Stimulated activated CD4-positive, alpha-beta T cell treated with anti-CD3 and anti-CD28 coated beads, Interleukin-1b, Interleukin-23, amount 100 ng/mL, for 4 hours (primary cell): Measurements from ENCODE around the gene SLC49A4.

Experiments used
- DNase-seq, 2 donors: peaks; one replicate each; pipeline ENCODE4 v3.0.0-alpha.2; 2020; ENCODE audit warnings: low read depth in 2 of 2

The SLC49A4 gene

DNA sequence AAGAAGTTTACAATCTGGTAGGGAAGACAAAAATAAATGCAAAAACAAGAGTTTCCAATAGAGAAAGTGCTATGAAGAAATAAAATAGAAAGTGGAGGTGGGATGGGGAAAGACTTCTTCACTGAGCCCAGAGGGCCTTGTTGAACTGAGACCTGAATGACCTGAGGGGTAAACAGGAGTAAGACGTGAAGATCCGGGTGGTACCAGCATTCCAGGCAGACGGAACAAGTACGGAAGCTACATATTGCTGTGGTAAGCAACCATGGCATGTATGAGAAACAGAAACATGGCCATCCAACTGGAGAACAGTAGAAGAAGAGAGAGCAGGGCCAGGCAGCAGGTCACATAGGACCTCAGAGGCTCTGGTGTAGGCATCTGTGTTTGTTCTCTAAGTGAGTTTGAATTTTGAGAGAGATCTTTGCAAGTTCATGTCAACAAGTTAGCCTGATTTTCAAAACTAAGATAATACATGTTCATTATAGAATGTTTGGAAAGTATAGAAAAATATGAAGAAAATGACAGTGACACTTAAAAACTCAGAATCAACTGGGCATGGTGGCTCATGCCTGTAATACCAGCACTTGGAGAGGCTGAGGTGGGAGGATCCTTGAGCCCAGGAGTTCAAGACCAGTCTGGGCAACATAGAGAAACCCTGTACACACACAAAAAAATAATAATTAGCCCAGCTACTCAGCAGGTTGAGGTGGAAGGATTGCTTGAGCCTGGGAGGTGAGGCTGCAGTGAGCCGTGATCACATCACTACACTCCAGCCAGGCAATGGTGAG, 64.3 kb downstream of the SLC49A4 start:
- no peak for DNase-seq

DNA sequence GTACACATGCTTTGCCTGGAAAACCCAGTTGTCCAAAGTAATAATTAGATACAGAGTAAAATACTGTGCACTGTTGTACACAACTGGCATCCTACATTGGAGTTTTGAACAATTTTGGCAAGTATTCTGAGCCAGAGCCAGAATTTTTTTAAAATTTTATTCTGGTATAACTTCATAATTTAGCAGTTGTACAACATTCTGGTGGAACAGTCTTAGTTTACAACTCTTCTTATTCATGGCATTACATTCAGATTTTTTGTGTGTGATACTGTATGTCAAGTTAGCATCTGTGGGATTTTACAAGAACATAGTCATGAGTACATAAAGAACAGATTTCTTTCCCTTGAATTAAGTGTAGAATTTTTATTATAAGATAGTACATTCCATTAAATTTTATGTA, 67.5 kb downstream of the SLC49A4 start:
- DNase-seq = no peak

DNA sequence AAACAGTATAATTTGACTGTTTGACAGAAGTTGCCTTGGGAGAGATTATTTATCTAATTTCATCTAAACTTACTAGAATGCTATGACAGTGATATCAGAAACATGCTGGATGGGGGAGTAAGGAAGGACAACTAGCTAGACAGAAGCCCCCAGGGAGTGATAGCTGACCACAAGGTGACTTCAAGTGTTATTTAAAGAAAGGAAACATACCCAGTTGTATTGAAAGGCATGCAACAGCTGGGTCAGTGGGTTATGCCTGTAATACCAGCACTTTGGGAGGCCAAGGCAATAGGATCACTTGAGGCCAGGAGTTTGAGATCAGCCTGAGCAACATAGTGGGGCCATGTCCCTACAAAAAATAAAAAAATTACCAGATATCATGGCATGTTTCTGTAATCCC, 69.6 kb downstream of the SLC49A4 start:
- no peak for DNase-seq

DNA sequence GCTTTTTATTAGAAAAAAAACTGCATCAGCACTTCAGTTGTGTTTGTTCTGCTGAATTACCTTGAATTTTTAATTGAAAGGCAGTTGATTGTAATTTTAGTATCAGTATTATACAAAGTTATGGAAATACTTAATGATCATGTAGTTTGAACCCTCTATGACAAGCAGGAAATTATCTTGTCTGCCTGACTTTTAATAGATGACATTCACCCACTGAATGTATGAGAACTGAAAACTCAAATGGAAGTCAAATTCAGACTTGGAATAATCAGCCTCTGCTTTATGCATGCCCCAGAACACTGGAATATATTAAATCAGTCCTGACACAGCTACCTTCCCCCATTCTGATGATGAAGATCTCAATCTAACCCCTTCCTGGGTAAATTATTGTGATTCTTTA, 73.5 kb downstream of the SLC49A4 start:
- DNase-seq = no peak

DNA sequence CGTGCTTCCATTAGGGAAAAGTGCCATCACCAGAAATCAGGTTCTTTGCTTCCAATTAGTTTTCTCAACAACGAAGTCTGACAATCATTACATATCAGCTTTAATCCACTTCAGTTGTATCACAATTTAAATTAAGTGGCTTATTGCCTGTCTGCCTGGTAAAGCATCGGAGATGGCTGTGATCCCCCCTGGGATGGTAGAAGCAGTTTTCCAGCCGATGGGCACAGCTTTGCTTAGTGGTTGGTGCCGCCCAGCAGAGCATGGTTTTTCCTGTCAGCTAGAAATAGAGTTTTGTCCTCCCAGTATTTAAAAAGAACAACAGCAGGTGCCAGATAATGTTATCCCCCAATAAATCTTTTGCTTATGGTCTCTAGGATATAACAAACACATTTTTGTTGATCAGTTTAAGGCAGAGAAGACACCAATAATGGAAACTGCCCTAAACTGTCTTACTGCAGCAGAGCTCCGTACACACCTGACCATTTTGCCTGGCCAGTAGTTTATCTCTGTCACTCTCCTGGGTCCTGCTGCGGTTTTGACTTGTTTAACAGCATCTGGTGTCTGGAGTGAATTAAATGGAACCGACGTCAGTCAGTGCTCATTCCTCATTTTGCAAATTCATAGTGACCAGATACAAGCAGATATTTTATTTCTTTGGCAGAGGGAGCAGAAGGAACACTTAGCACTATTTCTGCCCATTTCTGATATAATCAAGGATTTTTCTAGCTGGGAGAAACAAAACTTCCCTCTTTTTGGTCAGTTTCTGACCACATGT, 79.1 kb downstream of the SLC49A4 start:
- no peak for DNase-seq

DNA sequence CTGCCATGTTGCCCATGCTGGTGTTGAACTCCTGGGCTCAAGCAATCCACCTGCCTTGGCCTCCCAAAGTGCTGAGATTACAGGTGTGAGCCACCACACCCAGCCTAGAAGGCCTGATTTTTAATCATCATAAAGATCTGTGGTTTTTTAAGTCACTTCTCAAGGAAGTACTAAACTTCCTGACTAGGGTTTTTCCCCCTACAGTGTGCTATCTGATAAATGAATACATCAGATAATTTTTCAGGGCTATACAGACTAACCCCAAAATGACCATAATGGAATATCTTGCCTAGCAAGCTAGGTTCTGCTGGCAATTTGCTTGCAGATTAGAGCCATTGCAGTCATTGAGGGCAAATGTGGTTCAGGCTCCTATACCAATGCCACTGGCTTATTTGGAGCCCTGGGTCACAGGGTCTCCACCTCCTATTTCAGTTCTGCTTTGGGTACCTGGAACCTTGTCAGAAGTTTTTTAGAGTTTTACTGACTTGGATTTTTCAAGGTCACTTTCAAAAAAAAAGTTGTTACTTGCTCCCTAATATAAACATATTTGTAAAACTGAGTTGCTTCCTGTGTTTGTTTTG, 80.8 kb downstream of the SLC49A4 start:
- DNase-seq = no peak

DNA sequence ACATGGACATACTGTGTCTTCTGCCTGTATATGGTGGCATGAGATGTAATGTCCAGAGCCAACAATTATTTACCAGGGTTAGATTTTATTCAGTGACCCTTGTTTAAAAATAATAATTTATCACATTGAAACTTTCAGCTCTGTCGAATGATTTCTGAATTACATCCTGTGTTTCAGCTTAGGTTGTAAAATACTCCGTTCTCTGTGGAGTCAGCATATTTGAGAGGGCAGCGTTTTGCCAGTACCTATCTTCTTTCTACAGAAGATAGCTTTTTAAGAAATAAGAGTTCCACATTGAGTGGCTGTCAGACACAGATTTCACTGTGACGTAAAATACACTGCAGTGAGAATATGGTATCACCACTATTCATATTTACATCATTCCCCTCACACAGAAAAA, 85.3 kb downstream of the SLC49A4 start:
- DNase-seq = no peak

DNA sequence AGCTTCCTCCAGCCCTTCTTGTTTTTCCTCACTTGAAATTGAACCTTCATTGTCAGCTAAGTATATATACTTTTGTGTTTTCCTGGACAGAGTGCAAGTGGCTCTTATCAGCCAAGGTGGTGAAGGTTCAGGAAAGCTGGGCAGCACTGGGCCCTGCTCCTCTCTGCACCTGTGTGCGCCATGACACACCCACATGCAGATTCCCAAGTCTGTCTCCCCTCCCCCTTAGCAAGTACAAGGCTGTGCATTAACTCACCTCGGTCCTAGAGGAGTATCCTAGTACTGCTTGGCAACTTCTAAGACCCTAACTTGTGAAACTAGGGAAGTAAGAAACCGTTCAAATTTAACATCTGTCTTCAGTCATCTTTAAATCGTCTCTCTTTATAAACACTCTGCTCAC, 85.8 kb downstream of the SLC49A4 start:
- DNase-seq = no peak

DNA sequence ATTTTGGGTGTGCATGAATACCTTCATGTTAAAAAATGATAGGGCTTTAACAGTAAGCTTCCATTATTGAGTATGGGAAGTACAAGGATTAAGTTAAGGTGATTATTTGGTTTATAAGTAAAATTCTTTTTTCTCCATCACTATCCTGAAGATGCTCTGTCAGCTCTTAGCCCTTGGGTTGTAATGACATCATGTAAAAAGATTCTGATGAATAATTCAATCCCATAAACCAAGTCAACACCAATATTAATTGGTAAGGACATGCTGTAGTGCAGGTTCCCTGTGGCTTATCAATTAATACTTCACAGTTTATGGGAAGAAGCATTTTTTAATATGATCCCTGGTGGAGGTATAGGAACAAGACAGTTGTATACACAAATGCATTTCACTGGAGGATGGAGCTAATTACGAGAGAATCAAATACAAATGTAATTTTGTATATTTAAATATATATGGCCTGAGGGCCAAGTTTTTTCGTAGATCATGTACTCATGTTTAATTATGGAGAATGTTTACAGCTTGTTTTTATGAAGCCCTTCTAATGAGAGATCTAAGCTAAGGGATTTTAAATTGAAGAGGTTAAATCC, 87.6 kb downstream of the SLC49A4 start:
- DNase-seq = no peak

DNA sequence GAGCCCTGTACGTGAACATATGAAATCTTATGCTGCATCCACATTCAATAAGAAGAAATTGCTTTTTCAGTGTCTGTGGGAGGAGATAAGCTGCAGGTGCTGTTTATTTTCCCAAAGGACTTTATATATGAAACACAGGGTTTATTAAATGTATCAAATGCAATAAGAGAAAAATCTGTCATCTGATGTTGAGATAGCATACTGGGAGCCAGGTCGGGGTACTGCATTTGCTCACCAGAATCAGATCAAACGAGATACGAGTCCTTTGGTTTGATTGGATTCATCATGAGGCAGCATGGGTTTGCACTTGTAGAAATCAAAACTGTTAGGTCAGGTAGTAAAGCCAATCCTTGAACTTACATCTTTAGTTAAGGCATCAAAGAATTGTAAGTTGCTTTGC, 91.4 kb downstream of the SLC49A4 start:
- DNase-seq = no peak

DNA sequence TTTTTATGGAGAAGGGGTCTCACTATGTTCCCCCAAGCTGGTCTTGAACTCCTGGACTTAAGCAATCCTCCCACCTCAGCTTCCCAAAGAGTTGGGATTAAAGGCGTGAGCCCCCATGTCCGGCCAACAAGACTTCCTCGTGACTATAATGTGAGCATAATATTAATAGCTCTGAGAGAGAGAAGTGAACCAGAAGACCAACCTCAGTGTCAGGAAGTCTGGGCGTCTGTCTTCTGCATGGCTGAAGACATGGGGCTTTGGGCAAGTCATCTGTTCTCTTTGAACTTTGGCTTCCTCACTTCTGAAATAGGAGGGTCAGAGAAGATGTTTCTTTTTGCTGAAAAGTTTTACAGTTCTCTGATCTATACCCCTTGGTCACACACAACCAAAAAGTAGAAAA, 92.1 kb downstream of the SLC49A4 start:
- no peak for DNase-seq

DNA sequence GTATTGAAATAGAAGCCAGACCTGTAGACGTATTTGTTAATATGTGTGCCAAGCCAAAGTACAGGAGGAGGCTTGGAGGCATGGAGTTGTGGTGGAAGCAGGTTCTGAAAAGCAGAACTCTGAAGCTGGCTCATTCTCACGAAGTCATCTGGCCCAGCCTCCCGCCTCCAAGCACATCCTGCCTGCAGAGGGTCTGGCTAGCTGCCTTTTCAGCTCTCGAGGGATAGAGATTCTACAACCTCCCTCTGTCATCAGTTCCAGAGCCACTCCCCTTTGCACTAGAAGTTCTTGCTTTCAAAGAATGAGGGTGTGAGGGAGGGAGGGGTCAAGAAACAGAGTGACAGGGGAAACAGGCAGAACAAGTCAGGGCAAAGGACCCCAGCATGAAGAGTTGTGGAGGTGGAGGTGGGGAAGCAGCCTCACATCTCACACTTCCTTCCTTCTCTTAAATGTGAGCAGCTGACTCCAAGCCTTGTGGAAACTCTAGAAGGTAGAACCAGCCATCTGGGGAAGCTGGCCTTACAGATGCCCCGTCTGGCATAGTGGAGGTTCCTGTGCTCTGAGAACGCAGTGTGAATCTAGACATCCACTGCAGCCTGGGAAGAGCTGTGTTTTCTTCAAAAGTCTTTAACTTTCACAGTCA, 95.3 kb downstream of the SLC49A4 start:
- DNase-seq = no peak

DNA sequence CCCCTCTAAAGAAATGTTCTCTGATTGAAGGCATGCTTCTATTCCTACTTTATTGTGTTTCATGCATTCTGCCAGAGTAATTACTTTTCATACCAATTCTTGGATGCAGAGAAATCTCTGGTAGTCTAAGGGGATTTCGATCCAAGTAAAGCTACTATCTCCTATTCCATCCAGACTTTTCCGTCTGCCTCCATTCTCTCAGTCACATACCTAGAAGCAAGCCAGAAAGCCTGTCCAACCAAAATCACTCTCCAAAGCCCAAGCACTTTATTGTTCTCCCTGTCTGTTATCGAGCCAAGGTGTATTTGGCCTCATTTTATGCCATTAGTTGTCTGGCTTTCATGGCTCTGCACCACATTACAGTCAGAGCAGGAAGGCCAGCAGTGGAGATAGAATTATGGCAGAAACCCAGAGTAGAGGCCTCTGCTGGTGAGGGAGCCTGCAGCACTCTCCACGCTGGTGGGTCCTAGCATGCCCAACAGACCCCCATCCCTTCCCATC, 95.9 kb downstream of the SLC49A4 start:
- no peak for DNase-seq

DNA sequence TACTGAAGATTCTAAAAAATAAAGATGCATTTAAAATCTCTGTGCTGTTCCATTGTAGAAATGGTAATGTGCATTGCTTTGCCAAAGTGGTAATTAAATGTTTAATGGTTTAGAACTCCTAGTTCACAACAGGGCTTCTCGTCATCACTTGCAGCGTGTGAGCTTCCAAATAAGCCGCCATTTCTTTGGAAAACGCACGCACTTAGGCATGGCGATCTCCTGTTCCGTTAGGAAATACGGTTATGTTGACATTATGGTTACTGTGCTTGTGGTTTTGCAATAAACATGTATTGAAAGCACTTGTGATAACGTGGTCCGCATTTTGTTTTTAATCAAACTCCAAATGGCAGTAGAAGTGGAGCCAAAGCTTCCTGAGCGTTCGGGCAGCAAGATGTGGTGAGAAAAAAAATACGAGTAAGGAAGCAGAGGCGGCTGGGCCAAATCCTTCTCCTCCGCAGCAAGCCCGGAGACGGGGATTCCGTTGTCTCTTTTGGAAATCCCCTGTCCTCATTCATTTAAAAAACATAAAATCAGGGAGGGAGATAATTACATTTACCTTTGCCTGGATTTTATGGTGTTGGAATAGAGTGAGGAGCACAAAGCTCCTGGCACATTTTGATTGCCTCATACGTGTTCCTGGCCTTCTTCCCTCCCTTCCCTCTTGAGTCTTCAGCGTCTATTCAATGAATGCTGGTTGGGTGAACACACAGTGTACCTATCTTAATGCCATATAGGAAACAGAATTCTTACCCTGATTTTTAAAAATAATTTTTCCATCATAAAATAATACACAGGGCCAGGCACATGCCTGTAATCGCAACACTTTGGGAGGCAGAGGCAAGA, 97.5 kb downstream of the SLC49A4 start:
- no peak for DNase-seq

DNA sequence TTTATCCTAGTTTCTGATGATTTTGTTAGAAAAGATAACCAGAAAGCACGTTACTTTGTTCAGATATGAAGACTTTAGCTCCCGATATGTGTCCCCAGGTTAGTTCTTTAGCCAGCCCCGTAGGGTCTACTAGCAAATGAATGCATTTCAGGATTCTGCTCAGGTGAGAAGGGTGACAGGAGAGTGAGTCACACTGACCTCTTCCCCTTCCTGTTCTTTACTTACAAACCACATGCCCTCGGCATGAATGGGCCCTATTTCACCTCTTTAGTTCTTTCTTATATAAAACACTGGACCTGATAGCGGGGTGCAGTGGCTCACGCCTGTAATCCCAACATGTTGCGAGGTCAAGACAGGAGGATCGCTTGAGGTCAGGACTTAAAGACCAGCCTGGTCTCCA, 98.4 kb downstream of the SLC49A4 start:
- DNase-seq = no peak

DNA sequence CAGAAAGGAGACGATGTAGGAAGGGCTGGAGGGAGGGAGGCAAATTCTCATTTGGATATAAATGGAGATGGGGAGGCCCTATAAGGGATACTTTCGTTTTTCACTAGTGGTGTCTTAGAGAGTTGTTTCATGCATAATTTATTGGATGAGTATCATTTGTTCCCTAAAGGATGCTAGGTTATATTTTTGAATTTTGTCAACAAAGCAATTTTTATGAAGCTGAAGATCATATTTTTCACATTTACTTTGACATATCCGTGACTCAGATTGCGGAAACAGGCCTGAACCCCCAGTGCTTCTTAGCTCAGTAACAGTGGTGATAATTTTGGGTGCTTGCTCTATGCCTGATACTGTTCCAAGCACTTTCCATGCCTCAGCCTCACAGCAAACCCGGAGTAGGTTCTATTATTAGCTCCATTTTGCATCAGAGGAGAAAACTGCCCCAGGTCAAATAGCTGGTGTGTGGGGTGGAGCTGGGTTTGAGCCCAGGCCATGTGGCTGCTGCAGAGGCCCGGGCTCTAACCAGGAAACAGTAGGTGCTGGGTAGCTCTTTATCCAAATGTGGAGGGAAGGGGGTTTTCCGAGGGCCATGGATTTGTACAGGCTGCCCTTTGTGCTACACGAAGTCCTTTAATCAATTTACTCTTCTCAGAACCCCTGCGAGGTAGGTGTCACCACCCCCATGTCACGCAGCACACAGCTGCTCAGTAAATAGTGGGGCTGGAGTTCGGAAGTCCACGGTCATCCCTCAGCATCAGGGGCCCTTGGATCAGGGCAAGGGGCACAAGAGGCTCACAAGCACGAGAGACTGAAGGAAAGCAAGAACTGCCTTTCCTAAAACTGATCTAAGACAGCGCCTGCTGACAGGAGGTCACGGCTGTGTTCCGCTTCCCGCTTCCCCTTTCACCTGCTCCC, 99.1 kb downstream of the SLC49A4 start:
- DNase-seq = no peak

DNA sequence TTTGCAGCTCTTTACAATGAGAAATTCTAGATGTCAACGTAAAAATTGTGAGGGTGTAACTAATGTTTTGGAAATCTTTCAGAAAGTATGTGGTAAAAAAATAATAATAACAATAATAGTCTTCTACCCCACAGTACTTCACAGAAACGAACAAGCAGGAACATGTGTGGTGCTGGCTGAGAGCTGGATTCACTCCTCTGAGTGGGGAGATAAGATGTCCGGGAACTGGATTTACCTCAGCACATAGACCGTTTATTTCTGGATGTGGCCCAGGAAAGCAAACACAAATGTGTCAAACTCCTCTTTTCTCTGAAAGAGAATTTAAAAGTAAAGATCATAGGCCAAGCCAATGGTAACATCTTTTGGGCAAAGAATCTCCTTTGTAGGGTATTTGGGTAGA, 103.4 kb downstream of the SLC49A4 start:
- DNase-seq = no peak

DNA sequence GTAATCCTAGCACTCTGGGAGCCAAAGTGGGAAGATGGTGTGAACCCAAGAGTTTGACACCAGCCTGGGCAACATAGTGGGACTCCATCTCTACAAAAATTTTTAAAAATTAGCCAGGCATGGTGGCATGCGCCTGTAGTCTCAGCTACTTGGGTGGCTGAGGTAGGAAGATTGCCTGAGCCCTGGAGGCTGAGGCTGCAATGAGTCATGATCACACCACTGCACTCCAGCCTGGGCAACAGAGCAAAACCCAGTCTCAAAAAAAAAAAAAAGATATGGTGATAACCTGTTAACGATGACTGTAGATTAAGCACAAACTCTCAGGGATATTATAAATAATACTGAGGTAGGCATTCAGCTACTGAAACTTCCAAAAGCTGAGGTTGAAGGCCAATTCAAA, 107.5 kb downstream of the SLC49A4 start:
- no peak for DNase-seq

DNA sequence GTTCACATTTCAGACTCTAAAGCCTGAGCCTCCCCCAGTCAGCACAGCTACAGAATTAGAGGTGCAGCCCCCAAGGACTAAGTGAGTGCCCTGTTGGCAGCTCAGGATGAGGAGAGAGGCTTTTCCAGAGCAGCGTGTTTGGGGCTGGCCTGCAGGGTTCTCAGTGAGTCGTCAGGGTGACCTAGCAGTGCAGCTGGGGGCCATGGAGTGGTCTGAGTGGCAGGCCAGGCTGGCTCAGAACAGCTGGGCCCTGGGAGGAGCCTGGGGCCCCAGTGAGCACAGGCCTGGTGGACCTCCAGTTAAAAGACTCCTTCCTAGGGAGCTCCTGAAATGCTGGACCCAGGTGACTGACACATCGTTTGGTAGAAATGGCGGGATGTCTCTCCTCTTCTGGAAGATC, 108.3 kb downstream of the SLC49A4 start:
- no peak for DNase-seq

DNA sequence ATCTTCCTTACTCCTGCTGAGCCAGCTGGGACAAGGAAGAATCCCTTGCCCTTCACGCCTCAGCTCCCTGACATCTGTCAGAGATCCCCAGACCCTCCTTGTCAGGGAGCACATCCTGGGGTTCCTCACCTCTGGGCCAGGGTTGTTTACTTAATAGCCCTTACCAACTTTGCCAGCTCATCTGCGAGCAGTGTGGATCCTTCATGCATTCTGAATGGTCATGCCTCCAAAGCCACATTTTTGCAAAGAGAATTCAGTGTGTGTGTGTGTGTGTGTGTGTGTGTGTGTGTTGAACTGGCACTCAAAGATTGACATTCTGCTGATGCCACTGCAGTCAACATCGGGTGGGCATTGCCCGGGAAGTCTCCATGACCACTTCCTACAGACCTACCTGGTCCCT, 112.6 kb downstream of the SLC49A4 start:
- DNase-seq = no peak
